OCI-LY7 (cell line): ENCODE measurements around the gene NOX3. TPM values are rescaled to one million over a fixed set of nuclear protein-coding genes. Genes with fewer than 3 reads are reported as not detected.

Experiments used
- BruUV-seq: library from RNA; stranded (reverse); fragments of 400-500 nt; replicated peaks from 2 replicates; lab custom pipeline; 2021; lab: Mats Ljungman, UMichigan
- CTCF ChIA-PET: fragments of 300-600 bp; sonication (Branson Sonifier 250); formaldehyde crosslinking; loops from one replicate; lab custom pipeline; 2022; ENCODE audit warnings: antibody characterized with exemption; ENCODE audit not compliant: unreplicated experiment; lab: Charles Lee
- POLR2A ChIA-PET: fragments of 300-600 bp; sonication (Branson Sonifier 250); formaldehyde crosslinking; loops from one replicate; lab custom pipeline; 2022; ENCODE audit warnings: antibody characterized with exemption; lab: Charles Lee
- DNase-seq: peaks from one replicate; pipeline ENCODE4 v3.0.0-alpha.2; 2015; ENCODE audit warnings: low spot score
- H2AFZ ChIP-seq: fragments of 200-600 bp; sonication (generic), shearing (Covaris generic); 2 replicates; pipeline ENCODE4 v1.6.1; 2014; ENCODE audit warnings: mild to moderate bottlenecking, antibody characterized with exemption, low read length, moderate library complexity
- H3K27ac ChIP-seq: fragments of 200-600 bp; sonication (generic); 2 replicates; pipeline ENCODE4 v1.5.1; 2014; ENCODE audit warnings: mixed run types, low read depth, mild to moderate bottlenecking, moderate library complexity, low read length, inconsistent platforms; ENCODE audit not compliant: poor library complexity, severe bottlenecking
- H3K36me3 ChIP-seq: fragments of 200-600 bp; sonication (generic); 2 replicates; pipeline ENCODE4 v1.6.1; 2014; ENCODE audit warnings: mild to moderate bottlenecking, antibody characterized with exemption, low read length, moderate library complexity, mixed read lengths; ENCODE audit not compliant: insufficient read depth
- H3K4me1 ChIP-seq: fragments of 200-600 bp; sonication (generic); 2 replicates; pipeline ENCODE4 v1.5.1; 2014; ENCODE audit warnings: mild to moderate bottlenecking, low read length; ENCODE audit not compliant: insufficient read depth, poor library complexity, severe bottlenecking
- H3K4me2 ChIP-seq: fragments of 200-600 bp; sonication (generic); 2 replicates; pipeline ENCODE4 v1.6.1; 2014; ENCODE audit warnings: mild to moderate bottlenecking, low read length
- H3K4me3 ChIP-seq: fragments of 200-600 bp; sonication (generic); 2 replicates; pipeline ENCODE4 v1.5.1; 2014; ENCODE audit warnings: mild to moderate bottlenecking, low read depth, low read length; ENCODE audit not compliant: poor library complexity, severe bottlenecking
- H3K79me2 ChIP-seq: fragments of 200-600 bp; sonication (generic); 2 replicates; pipeline ENCODE4 v1.6.1; 2016; ENCODE audit warnings: low read depth, mild to moderate bottlenecking, low read length, moderate library complexity, mixed read lengths; ENCODE audit not compliant: insufficient read depth
- H3K9me2 ChIP-seq: fragments of 200-600 bp; sonication (generic); 2 replicates; pipeline ENCODE4 v1.6.1; 2016; ENCODE audit warnings: mild to moderate bottlenecking, low read length, mixed read lengths; ENCODE audit not compliant: insufficient read depth
- H3K9me3 ChIP-seq: fragments of 200-600 bp; sonication (generic); 2 replicates; pipeline ENCODE4 v1.6.1; 2014; ENCODE audit warnings: mild to moderate bottlenecking, mixed run types, low read length, mixed read lengths
- H4K20me1 ChIP-seq: fragments of 200-600 bp; sonication (generic); 2 replicates; pipeline ENCODE4 v1.6.1; 2014; ENCODE audit warnings: mild to moderate bottlenecking, antibody characterized with exemption, low read length, moderate library complexity, mixed read lengths; ENCODE audit not compliant: insufficient read depth
- EZH2phosphoT487 ChIP-seq: fragments of 200-600 bp; sonication (generic); IDR thresholded peaks from 2 replicates; pipeline ENCODE4 v1.6.1; 2018; ENCODE audit warnings: low read depth, borderline replicate concordance, mild to moderate bottlenecking, mixed run types, antibody characterized with exemption, low read length, moderate library complexity, mixed read lengths
- intact Hi-C: fragments of 100-400 bp; cut with micrococcal nuclease; formaldehyde crosslinking; loops from one replicate; pipeline ENCODE4 v1.10.0; 2022; ENCODE audit not compliant: unreplicated experiment
- total RNA-seq, 2 experiments: library from RNA; depleted of rRNA in 1 of 2; stranded (reverse); fragments of >200 nt in 1 of 2; shearing (Covaris generic) in 1 of 2; gene quantifications; 2 replicates each; pipeline ENCODE4 v1.2.3, GENCODE V29; 2014 to 2022
- TF ChIP-seq, protein P1 (sequence below): fragments of 200-600 bp; sonication (generic); conservative IDR thresholded peaks from 2 replicates; pipeline ENCODE4 v1.5.1; 2014; ENCODE audit warnings: mild to moderate bottlenecking, antibody characterized with exemption, low read length, moderate library complexity, mixed read lengths

NOX3 gene
- total RNA-seq, 2 experiments from 2014 or later = 0.22 TPM; not detected in 1

DNA sequence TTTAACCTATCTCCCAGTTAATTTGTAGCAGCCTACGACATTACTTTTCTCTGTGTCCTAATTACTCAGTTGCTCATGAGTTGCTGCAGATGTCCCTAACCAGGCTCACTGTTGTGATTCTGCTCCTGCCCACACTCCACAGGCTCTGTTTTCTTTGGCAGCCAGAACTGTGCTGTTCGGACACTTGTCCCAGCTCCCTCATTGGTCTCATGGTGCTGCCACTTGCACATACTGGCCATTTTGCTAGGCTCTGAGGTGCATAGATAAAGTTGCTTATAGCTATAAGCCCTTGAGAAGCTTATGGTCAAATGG, 55.0 kb downstream of the NOX3 start:
- TF ChIP-seq, protein P1, sequence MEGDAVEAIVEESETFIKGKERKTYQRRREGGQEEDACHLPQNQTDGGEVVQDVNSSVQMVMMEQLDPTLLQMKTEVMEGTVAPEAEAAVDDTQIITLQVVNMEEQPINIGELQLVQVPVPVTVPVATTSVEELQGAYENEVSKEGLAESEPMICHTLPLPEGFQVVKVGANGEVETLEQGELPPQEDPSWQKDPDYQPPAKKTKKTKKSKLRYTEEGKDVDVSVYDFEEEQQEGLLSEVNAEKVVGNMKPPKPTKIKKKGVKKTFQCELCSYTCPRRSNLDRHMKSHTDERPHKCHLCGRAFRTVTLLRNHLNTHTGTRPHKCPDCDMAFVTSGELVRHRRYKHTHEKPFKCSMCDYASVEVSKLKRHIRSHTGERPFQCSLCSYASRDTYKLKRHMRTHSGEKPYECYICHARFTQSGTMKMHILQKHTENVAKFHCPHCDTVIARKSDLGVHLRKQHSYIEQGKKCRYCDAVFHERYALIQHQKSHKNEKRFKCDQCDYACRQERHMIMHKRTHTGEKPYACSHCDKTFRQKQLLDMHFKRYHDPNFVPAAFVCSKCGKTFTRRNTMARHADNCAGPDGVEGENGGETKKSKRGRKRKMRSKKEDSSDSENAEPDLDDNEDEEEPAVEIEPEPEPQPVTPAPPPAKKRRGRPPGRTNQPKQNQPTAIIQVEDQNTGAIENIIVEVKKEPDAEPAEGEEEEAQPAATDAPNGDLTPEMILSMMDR = no peak
- no peak for TF ChIP-seq EZH2phosphoT487
- Histone ChIP-seq H3K9me2 (no peaks in the 10 kb centered on the region), H3K9me3 (no peaks in the 10 kb centered on the region), H3K4me3 (no peak overlapping the region), H4K20me1 (no peaks in the 10 kb centered on the region), H3K4me2 (no peak overlapping the region), H2AFZ (no peak overlapping the region), H3K27ac (no peak overlapping the region), H3K36me3 (no peaks in the 10 kb centered on the region), H3K79me2 (no peaks in the 10 kb centered on the region), H3K4me1 (peaks cover 11% of the 10 kb centered on the region)
- intact Hi-C loops = no loop called here
- no peak for DNase-seq
- no TSS peak for BruUV-seq
- ChIA-PET CTCF (interaction anchor here (0.7 kb wide), 1 partner anchor 15 kb away, joined by 3 read pairs; no protein-coding TSS in a partner anchor), POLR2A (interaction anchor here (0.6 to 0.7 kb wide), 2 partner anchors 45 to 1062 kb away, joined by 3 read pairs; no protein-coding TSS in a partner anchor)

DNA sequence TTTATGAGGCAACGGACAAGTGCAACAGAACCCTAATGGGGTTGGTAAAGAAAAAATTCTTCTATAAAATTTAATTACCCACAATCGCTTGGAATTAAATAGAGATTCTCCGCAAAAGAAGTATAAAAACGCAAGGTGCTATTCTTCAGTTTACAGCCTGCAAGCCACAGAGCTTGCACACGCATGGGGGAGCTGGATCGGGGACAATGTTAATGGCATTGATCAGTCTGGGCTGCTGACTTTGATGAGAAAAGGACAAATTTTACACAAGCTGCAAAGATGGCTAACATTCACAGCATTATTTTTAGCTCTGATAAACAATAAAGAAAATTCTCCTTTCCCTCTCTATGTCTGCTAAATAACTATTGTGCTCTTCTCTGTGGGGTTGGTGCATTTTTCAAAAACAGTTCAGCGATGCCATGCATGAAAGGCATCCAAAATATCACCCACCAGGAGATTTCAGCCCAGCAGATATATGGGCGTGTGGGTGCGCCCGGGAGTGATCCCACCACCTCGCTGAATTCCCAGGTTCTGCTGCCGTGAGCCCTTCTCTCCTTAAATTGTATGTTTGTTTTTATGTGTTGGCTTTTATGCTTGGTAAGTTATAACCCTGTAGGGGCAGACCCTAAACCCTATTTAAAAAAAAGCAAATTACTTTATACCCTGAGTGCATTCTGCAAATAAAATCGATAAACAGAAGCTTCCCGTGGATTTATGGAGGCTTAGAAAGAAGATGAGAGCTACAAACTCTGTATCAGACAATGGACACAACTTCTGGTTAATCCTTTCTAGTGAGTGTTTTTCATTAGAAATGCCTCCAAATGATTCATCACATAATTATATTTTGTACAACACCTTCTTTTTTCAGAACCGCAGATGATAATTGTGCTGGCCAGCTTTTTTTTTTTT, 55.6 kb downstream of the NOX3 start:
- DNase-seq = no peak
- Histone ChIP-seq H3K9me2 (no peaks in the 10 kb centered on the region), H3K9me3 (no peaks in the 10 kb centered on the region), H3K27ac (no peak overlapping the region), H3K4me1 (peaks cover 9% of the 10 kb centered on the region), H4K20me1 (no peaks in the 10 kb centered on the region), H3K79me2 (no peaks in the 10 kb centered on the region), H2AFZ (no peak overlapping the region), H3K4me2 (no peak overlapping the region), H3K36me3 (no peaks in the 10 kb centered on the region), H3K4me3 (no peak overlapping the region)
- BruUV-seq = no TSS peak
- TF ChIP-seq, protein P1 = no peak
- TF ChIP-seq EZH2phosphoT487 = no peak
- POLR2A ChIA-PET = interaction anchor here (0.6 to 2.0 kb wide), 3 partner anchors 10 to 1061 kb away, joined by 3 to 5 read pairs (median 3); no protein-coding TSS in a partner anchor
- intact Hi-C loops = no loop called here
- CTCF ChIA-PET = interaction anchor here (0.7 kb wide), 1 partner anchor 16 kb away, joined by 3 read pairs; no protein-coding TSS in a partner anchor
